ENCODE data around the gene ARID5B.
"Not testable (repeated sequence)": the region's sequence is repeated elsewhere in the genome, so short reads cannot be mapped to it uniquely, and the experiment has no call there.

ARID5B gene

DNA sequence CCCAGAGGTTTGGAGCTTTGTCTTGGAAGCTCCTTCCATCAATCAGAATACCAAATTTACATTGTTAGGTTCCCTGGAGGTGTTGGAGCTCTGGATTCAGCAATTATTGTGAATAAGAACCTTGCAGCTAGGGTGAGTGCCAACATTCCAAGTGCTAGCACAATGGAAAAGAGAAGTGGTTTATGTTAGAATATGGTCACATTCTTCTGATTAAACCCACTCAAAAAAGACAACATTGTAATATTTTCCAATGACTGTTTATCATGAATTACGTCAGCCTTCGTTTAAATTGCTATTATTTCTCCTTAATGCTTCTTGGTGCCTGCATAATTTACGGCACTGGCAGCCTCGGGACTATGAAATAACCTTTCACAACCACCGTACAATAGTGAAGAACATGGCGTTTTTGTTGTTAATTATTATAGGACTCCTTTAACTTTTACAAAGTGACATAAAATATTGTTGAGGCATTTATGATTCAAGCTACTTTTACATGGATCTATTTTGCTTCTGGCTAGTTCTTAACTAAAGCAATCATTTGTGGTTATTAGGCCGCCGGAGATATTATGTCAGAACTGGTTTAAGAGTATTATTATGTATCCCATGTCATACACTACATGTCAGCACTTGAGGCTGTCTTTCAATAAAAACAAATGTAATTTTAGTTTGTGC is 117.7 kb downstream of the ARID5B start:
- no peak for DNase-seq

DNA sequence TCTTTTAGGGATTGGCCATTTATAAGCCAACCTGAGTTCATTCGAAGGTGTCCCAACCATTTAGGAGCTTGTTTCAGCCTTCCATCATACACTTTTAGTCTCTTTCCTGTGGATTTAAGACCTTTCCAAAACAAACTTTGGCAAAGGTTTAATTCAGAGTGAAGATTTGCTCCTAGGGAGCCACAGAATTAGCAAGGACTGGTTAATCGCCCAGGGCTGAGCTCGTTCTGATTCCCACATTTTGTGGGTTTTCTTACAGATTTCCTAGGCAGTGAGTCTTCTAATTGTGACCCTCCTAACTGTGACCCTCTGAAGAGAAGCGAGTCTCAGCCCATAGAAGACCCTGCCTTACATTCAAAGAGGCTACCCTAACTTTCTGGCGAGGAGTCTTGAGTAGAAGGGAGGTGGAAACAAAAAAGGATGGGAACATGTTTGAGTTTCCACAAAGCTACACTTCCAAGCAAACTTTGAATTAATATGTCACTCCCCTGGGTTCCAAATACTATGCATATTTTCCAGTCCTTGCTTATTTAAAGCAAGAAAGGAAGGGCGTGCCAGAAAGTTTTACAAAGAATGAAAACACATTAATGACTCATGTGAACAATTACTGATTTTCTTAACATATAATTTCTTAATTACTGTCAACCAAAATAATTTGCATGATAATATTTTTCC is 118.3 kb downstream of the ARID5B start:
- no peak for DNase-seq

DNA sequence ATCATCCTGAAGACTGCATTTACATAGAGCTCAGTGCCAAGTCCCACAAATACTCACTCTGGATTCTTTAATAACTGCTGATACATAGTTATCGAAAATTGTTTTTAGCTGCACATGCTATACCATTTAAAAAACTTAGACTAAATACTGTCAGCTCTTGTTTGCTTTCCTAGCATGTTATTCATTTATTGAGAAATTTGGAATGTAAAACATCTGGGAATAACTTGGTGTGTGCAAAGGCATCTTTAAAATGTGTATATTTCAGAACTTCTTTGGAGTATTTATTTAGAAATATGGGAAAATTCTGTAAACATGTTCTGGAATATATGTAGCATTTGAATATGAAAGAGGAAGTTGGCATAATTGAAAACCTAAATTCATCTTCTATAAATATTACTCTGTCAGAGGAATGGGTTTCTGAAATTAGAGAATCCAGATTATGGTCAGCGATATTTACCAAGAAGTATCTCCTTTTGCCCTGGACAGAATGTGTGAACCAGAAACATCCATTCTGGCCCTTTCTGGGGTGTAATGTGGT is 119.7 kb downstream of the ARID5B start:
- DNase-seq = no peak

DNA sequence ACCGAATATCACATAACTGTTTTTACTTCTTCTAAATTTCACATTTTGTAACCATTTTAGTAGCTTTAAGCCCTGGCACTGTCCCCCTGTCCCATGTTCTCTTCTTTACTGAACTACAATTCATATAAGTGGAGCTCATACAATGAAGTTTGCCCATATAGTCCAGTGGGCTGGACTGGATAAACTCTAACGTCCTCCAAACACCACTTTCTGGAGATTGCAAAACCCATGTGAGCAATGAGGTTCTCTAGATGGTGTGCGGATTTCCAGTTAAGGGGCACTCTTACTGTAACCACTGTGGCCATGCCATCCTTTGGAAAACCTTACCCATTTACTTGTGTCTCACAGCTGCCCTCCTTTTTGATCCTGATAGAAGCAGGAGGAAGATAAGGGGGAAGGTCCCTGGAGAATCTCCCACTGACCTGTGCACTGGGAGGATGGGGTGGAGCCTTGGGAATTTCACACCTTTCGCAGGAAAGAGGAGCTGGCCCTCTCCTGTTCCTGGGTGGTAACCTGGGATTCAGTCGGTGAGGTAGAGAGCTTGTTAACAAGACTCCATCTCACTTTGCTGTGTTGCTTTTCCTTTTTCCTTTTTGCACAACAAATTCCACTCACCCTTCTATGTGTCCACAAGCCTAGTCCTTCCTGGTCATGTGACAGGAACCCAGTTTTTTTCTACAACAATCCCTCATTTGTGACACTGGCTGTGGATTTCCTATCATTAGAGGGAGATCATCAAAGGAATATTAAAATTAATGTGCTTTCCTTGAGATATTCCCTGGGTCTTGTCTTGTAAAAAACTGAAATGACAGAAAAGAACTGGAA is 120.7 kb downstream of the ARID5B start:
- DNase-seq = no peak

DNA sequence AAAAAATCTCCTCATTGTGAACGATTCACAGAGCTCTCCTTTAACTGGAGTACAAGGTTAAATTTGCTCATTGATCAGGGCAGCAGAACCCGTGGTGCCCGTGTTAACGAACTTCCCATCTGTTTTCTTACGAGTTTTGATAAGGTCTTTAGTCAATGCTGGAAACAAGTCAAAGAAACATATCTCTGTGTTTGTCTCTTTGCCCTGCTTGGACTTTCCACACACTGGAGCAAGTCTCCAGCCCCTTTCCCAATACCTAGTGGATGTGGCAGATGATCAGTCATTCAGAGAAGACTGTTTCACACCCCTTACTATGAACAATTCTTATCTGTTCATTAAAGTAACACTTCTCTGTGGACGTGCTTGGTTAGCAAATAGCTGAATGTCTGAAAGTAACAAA is 121.3 kb downstream of the ARID5B start:
- DNase-seq = no peak

DNA sequence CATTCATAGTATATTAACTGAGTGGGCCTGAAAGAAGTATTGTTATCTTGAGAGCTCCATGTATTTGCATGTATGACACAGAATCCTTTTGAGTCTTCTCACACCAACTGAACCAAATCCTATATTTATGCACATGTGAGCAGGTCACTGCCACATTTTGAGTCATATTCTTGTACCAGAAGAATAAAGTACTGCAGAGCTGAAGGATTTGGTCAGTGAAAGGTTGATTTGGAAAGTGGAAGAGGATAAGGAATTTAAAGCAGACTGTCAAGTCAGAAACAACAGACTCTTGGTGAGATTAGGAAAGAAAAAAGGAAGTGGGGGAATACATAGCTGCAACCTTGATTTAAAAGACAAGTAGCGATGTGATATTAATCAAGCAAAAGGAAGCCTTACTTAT is 121.8 kb downstream of the ARID5B start:
- DNase-seq = no peak

DNA sequence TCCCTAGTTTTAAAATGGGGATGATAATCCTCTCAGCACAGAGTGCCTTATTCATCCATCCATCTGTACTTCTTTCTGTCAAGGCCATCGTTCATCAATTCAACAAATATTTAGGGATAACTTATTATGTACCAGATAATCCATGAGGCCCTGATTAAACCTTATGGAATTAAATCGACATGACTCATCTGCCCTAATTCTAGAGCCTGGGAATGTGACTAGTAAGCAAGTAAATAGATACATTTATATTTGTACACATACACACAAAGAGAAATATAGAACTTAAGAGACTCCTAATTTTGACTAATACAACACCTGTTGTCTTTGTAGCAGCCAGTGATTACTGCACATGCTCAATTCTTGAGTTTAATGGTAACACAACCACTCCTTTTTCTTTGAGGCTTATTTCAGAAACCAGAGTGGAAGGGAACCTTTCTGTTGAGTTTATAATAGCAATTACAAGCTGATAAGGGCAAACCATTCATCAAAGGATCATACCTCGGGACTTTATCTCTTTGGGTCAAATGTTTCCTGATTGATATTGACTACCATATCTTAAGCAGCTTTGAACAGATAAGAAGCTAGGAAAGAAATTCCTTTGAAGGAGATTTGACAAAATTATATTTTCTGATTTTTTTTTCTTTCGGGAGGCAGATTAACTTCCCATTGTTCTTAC is 122.7 kb downstream of the ARID5B start:
- no peak for DNase-seq

DNA sequence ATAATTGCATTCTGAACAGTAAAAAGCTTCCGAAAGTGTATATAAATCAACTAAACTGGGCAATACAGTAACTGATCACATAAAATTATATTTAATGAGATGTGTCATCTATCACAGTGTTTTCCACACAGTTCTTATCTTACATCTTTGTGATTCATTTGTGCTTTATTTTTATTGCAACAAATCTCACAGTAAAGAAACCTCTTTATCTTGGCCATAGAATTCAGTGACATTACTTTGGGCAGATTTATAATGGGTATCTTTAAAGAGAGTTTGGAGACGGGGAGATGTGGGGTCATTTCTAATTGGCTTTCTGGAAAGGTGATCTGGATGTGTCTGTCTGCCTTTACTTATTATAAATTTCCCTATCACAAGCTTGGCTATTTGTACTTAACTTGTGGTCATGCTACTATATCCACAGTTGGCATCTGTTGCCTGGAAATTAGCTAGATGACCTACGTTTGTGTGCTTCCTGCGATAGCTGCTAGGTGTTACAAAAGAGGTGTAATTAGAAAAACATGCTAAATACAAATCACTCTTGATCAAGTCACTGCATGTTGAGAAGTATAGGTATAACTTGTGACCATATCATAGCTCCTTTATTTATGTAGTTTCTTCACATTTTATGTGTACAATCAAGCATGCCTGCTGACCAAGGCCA is 123.8 kb downstream of the ARID5B start:
- no peak for DNase-seq

DNA sequence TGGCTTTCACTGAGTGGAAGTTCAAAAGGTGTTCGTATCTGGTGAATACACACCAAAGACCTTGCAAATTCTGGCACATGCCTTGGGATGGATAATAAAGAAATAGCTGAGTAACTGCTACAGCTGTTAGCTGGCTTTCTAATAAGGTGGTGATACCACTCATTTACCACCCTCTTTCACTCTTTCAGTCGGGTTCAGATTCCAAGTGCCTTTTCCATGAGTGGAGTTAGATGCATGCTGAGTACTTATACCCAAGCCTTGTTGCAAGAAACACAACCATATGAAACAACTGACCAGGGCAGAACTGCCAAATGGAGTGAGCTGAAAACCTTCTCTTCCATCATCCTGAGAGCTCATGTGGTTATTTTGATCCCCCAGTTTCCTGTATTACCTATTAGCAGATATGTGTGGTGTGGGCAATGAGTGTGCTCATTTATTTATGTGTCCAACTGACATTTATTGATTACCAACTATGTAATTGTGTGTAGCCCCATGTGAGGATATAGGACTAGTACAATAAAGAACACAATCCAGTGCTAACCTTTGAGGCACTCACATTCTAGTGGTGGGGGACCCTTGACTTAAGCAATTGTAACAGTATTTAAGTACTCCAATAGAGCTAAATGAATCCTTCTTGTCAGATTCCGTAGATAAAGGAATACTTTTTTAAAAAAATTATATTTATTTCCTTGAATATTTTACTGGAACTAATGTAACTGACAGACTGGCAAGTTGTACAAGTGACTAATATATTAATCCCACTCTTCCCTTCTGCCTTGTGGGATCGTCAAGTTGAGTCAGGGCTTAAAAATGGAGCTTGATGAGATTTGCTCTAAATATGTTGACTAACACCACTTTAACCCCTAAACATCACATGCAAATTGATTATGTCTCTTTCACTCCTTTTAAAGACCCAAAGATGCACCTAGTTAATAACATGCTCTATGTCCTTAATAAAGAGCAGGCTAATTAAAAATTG is 124.7 kb downstream of the ARID5B start:
- DNase-seq = no peak

DNA sequence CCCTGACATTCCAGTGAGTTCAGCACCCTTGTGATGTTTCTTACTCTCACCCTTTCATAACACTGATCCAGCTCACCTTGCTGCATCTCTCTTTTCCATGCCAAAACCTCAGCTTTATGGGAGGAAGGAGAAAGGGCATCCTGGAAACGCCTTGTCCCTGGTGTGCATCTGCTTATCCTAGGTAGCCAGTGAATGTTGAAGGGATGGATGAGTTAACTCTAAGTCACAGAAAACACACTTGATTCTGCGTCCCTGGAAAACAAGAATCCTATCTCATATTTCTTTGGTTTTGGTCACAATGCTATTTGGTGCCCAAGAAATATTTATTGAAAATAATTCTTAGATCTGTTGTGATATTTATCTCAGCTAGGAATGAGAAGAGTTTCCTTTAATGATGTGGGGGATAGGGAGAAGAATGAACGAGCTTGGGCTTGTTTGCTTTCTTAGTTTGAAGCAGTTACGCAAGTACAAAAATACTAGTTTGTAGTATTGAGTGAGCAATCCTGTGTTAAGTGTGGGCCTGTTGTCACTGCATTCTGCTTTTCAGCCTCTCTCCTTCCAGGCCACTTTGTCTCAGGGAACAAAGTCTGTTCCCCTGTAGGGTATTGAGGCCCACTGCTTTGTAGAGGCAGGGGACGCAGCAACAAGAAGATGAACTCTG is 126.5 kb downstream of the ARID5B start:
- no peak for DNase-seq

DNA sequence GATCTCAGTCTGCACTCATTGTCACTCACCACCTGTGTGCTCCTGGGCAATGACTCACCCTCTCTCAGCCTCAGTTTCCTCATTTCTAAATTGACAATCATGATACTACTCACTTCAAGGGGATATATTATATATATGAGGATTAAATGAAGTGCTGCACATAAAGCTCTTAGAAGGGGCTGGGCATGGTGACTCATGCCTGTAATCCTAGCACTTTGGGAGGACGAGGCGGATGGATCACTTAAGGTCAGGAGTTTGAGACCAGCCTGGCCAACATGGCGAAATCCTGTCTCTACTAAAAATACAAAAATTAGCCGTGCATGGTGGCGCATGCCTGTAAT is 127.0 kb downstream of the ARID5B start:
- DNase-seq = not testable (repeated sequence)

DNA sequence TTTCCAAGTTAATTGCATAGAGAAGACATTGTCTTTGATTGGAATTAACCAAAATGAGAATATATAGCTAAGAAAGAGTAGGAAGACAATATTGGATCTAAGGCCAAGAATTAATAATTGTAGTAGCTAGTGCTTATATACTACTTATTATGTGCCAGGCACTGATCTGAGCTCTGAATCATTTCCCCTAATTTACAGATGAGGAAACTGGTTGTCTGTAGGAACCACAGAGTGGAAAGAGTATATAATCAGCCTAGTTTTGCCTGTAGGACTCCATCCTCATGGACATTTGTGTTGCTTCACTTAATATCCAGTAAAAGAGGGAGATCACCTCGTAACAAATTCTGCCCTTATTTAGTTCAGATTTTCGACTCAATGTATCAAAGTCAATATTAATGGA is 127.9 kb downstream of the ARID5B start:
- no peak for DNase-seq

DNA sequence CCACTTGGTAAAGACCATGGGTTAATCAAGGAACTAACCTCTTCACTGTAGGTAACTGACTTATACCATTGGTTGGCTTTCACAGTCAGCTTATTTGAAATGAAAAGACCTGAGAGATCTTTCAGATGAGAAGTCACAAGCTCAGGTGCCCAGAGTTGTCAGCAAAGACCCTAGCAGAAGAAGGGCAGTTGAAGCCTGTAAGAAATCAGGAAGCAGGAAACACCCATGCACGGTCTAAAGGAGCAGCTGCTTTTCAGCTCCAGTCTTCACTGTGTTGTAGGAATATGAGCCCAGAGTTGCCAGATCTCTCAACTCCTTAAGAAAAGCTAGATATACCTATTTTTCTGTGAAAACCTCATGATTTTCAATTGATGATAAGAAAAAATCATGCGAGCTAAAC is 130.0 kb downstream of the ARID5B start:
- no peak for DNase-seq

DNA sequence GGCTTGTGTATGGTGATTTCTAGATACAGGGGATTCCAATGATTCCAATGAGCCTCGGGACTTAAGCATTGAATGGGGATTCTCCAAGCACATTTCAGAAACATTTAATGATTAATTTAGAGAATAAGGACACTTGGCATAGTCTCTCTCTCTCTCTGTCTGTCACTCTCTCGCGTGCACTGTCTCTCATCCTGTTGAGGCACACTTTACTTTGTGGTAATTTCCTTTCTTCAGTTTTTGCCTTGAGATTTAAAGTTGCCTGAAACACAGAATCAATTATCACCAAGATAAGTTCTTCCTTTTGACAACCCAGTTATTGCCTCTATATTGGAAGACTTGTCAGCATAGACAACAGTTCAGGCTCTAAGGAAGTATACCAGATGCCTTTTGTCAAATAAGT is 131.6 kb downstream of the ARID5B start:
- no peak for DNase-seq

DNA sequence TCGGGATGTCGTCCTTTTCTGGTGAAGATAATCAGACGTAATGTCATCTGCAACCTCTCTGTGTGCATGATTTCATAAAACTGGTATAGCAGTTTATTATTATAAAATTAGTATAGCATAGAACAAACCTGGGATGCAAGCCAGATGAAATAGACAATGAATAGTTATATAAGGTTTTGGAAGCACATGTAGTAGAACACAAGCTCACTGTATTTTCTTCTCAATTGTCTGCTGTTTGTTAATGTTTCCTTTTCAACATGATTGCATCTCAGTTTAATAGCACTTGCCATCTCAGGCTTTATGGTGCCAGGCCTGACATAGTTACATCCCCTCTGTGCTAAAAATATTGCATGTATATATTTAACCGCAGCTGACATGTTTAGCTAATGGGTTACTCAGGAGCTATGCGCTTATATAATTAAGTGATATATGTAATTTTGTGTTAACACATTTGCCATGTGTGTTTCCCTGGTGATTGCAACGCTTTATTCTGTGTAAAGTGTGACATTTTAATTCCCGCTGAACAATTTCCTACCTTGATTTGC is 132.7 kb downstream of the ARID5B start:
- DNase-seq = no peak

DNA sequence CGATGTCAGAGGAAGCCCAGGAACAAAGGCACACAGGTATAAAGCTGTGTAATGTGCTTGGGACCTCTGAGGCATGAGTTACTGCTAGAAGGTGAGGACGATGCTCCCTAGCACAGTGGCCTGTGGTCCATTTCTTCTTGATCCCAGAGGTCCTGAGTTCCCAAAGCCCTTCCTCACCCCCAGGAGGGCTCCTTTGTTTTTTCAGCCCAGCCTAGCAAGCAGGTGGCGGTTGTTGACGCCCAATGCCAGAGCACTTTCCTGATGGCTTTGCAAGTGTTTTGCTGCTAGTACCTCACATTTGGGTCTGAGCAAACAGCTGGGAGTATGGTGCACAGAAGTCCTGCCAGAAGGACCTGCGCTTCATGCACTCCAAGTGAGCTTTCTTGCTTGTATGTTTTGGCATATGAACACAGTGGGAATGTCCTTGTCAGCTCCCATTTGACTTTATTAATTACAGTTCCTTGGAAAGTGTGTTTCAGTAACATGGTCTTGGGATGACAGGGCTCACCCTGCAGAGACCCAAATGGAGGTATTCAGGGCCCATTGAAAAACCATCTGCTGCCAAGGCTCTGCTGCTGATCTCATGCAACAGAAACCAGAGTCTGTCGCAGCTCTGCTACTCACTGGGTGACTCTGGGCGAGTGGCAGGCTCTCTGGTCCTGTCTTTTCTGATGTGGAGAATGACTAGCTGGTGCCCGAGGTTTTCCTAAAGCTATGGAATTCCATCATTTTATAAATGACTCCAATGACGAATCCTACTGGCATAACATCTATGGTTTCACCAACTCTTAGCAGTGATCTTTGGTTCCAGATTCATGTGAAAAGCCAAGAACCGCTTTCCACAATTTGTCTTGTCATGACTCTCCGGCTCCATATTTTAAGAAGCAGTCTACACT is 134.9 kb downstream of the ARID5B start:
- no peak for DNase-seq

DNA sequence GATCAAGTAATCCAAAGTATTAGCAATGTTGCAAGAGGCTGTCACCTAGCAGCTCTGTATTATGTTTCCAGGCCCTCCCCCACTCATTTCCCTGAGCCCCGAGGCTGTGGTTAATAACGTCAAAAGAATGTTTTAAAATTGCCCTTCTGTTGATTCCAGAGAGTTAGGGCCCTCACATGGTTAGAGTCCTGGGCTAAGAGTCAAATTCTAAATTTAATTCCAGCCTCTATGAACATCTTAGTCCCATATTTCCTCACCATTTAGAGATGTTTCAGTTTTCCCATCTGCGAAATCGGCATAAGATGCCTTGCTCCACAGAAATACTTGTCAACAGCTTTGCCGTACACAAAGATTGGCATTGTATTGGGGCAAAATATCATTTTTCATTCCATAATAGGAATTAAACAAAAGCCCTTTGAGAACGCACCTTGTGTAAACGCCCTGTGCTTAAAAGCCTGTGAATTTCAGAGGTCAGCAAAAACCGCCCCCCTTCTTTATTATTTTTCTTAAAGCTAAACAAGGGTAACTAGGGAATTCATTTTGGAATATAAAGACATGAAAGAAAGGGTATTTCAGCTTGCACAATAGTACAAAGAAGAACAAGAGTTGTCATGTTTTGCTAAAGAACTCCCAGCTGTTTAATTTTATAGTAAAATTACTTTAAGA is 135.8 kb downstream of the ARID5B start:
- DNase-seq = no peak

DNA sequence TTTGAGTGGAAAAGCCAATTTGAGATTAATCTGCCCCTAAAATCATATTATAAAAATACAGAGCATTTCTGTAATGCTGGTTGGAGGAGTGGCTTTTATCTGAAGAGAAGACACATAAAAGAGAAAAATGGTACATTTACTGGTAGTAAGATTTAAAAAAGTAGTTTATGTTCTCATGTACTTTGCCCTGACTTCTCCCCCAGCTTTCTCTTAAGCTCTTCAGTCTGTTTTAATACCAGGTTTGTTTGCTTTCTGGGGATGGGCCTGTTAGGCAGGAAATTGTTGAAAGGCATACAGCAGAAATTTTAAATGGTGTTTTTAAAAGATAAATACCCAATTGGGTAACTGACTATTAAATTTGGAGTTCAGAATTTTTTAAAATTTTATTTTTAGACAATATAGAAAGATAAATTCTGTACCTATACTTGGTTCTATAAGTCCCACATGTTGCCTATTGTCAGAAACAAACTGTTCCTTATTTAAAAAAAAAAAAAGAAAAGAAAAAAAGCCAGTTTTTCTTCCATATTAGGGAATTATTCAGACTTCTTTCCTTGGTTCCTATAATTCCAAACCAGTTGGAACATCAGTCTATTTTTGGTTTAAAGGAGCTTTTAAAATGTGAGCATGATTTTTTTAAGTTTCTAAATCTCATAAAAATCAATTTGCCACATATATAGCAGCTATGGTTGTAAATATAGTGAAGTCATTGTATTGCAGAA is 136.6 kb downstream of the ARID5B start:
- no peak for DNase-seq

All from RPMI8226 (cell line).